Activated CD4-positive, alpha-beta T cell treated with anti-CD3 and anti-CD28 coated beads for 24 hours (primary cell): ENCODE measurements around the gene PHLDB2.

Source experiments
- DNase-seq, 2 donors: peaks; one replicate each; pipeline ENCODE4 v3.0.0-alpha.2; 2020; ENCODE audit warnings: low read depth in 2 of 2

Gene PHLDB2

GRCh38 chr3:111993038-111993437 is 134.0 kb downstream of the PHLDB2 start:
- DNase-seq = no peak

- DNase-seq = no peak
Measured at GRCh38 chr3:111998636-111999483, 139.8 kb downstream of the PHLDB2 start, which contains the start of gene TAGLN3. Gene TAGLN3, plus strand, starts transcription at chr3:111998922. Its CDS starts 501 bp downstream, at chr3:111999423.

- DNase-seq = no peak
Measured at GRCh38 chr3:111999484-112000324, 140.6 kb downstream of the PHLDB2 start.

GRCh38 chr3:112000367-112000771 is 141.3 kb downstream of the PHLDB2 start:
- no peak for DNase-seq

GRCh38 chr3:112000966-112001365 is 141.9 kb downstream of the PHLDB2 start:
- DNase-seq = no peak

GRCh38 chr3:112001526-112001925 is 142.5 kb downstream of the PHLDB2 start:
- no peak for DNase-seq

DNA sequence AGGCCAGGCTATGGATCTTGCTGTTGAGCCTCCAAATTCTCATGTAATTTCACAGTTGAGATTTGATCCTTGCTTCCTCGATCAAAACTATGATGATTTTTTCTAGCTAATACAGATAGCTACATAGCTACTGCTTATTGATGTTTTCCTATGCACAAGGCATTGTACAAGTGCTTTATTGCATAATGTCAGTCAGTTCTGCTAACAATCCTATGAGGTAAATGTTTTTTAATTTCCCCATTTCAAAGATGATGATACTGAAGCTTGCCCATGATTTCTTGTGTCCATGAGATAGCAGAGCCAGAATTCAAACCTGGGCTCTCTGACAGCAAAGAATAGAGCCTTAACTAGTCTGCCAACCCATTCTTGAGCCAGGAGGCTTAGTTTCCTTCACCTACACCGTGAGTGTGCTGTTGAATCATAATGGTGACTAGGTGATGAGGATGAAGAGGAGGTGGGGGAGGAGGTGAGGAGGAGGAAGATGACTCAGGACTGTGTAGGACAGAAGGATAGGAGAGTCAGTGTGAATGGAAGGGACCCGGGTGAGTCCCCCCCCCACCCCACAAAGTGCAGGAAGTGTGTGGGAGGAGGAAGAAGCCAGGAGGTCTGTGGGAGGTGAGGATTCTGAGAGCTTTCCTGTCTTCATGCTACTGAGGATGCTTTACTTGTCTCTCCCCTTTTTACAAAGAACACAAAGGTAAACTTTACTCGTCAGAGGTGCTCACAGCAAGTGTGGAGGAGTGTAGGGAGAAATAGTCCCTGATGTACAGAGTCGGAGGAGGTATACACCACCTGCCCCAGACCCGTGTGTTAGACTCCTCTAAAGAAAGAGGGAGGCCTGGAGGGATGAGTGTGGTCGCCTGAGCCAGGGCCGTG is 143.3 kb downstream of the PHLDB2 start:
- peak in 1 of 2 donors; percentile 43 for DNase-seq

DNA sequence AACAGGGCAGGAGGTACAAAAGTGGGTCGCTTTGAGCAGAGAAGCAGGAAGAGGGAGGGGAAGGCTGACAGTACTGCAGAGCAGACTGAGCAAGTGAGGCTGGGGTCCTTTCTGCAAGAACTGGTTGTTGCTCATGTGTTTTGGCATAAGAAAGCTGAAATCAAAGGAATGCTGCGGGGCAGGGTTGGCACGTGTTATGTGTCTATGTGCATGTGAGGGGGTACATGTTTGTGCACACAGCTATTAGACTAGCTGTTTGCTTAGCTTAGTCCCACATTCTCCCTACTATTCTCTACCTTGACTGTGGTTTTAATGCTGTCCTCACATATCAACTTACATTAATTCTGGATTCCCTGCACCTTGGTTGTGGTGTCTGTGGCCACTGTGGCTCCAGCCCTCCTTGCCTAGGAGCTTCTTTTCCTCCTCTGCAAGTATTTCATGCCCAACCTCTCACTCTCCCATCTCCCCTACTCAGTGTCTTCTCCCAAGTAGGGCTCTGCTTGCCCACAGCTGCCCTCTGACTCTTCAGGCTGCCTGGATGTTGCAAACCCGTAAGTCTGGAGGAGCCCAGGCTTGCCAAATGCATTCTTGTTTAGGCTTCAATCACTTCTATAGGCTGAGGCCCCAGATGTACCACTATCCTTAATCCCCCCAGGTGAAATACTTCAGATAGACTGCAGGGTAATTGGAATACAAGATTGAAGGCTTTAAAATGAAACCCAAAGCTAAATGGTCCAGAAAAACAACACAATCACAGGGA is 144.4 kb downstream of the PHLDB2 start:
- no peak for DNase-seq

DNA sequence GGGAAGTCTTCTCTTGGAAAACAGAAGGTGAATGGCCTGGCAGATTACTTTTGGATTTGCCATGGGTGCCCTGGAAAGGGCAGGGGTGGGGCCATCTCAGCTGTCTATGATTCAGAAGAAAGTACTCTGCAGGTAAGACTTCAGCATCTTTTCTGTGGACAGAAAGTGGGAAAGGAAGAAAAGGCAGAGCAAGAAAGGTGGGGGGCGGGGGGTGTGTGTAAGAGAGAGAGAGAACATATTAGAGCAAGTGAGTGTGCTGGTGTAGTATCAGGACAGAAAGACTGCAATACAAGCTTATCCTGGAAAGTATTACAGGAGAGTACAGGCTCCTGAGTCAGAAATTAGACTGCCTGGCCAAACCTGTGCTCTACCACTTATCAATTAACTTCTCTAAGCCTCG is 145.1 kb downstream of the PHLDB2 start:
- no peak for DNase-seq

GRCh38 chr3:112004669-112005068 is 145.6 kb downstream of the PHLDB2 start:
- no peak for DNase-seq

GRCh38 chr3:112005091-112005672 is 146.1 kb downstream of the PHLDB2 start:
- no peak for DNase-seq

DNA sequence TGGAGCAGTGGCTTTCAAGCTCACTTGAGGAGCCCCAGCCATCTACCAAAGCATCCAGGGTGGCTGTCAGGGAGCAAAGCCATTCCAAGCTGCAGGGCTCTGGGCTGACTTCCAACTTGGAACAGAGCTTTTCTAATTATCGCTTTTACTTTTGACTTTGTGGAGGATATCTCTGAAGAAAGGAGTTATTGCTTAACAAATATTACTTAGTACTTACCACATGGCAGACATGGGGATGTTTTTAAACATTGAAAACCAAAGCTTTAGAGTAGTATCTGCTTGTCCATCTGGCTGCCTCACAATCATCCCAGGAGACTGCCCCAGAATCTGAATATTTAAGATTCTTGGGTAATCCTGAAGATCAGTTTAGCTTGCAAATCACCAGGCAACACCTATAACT is 148.6 kb downstream of the PHLDB2 start:
- DNase-seq = no peak

DNA sequence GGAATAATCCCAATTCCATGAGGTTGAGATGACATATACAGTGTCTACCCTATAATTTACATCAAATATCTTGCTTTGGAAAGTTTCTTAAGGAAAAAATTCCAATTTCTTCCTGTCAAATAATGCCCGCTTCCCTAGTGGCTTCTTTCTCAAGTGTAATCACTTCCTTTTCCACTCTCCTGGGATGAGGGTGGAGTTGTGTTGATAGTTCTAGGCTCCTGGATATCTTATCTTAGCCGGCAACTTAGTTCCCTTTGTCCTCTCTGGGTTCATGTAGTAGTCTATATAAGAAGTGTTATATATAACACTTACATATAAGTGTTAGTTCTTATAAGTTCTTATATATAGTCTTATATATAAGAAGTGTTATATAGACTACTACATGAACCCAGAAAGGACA is 150.6 kb downstream of the PHLDB2 start:
- no peak for DNase-seq

- no peak for DNase-seq
Measured at GRCh38 chr3:112010636-112011035, 151.6 kb downstream of the PHLDB2 start.

GRCh38 chr3:112011376-112011940 is 152.4 kb downstream of the PHLDB2 start:
- DNase-seq = no peak

DNA sequence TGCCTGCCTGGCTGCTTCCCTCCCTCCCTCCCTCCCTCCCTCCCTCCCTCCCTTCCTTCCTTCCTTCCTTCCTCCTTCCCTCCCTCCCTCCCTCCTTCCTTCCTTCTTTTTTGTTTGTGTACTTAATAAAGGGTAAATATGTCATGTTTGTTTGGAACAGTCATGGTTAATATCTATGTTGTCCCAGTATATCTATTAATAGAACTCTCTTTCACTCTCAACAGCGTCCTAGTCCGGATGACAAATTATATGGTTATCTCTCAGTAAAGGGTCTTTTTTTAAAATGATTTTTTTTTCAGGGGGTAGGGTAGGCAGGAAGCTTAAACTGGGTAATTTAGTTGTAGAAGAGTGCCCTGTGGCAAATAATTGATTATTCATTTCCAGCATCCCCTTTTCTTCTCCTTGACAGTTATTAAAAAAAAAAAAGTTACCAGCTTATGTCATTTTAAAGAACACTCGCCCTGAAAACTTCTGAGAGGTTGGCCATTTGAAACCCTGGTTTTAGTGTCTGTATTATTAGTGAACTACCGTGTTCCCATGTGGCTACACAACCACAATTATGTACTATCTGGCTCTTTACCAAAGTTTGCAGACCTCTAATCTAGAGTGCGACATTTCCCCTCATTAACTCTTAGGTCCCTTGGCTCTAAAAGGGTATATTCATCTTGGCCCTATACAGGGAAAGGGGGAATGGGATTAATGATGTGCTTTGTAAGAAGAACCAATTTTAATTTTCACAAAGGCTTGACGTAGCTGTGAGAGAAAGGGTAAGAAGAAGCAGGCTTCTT is 153.3 kb downstream of the PHLDB2 start:
- DNase-seq = no peak

GRCh38 chr3:112013058-112013783 is 154.2 kb downstream of the PHLDB2 start:
- peak; percentile 35 to 52 for DNase-seq

DNA sequence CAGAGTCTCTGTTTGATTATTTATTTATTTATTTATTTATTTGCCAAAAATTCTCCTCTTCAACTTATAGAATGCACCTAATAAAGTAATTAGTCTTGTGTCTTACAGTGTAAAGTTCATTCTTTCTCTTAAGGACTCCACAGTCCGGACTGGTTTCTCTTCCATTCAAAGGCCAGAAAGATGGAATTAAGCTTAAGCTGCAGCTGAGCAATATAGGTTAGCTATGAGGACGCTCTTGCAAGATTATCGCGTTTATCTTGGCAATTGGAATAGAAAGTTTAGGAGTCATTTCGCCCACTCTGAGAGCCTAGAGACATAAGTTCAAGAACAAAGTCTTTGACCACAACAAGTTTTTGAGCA is 154.7 kb downstream of the PHLDB2 start:
- DNase-seq = no peak

DNA sequence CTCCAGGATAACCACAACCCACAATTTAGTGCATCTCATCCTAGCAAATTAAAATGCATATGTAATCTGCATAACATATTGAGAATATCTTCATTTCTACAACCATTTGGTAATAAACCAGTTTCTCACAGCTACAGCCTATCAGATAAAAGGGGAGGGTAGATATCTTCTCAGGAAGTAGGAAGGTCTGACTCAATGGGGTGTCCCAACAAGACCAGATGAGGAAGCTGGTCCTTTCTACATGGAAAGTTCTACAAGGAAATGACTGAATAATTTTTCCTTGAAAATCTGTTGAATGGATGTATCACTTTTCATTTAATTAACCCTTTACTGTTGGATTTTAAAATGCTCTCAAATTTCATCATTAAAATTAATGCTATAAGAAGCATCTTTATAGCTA is 158.0 kb downstream of the PHLDB2 start:
- no peak for DNase-seq
